Thyroid gland (tissue), 4 donors: Measurements from ENCODE around the gene TMEM200A.

Source experiments
- CTCF ChIP-seq, 6 experiments: fragments of 200-600 bp in 3 of 6; fragments of 450-650 bp in 3 of 6; sonication (generic) in 3 of 6; IDR thresholded peaks; one replicate each; pipeline ENCODE4 v1.5.1; 2016 to 2019; ENCODE audit warnings: antibody characterized with exemption in 6 of 6, mild to moderate bottlenecking in 2 of 6, inconsistent platforms in 1 of 6, moderate library complexity in 1 of 6
- POLR2A ChIP-seq, 2 donors: fragments of 450-650 bp; IDR thresholded peaks; one replicate each; pipeline ENCODE4 v1.6.1; 2017; ENCODE audit warnings: antibody characterized with exemption in 2 of 2, mild to moderate bottlenecking in 2 of 2, moderate library complexity in 1 of 2

GRCh38 chr6:130377371-130377770, 11.6 kb downstream of the TMEM200A start:
- TF ChIP-seq CTCF (IDR thresholded peaks at IDR 0.05), result no peak
- TF ChIP-seq POLR2A (IDR thresholded peaks at IDR 0.05), result no peak
